ENCODE data around the gene HFE. TPM values are rescaled to one million over a fixed set of nuclear protein-coding genes. Genes with fewer than 3 reads are reported as not detected.
"Not testable (repeated sequence)": the region's sequence is repeated elsewhere in the genome, so short reads cannot be mapped to it uniquely, and the experiment has no call there.

Gene HFE
- total RNA-seq, 4 donors from 2014 or later, result 2.1 to 4.2 (median 3.6) TPM

DNA sequence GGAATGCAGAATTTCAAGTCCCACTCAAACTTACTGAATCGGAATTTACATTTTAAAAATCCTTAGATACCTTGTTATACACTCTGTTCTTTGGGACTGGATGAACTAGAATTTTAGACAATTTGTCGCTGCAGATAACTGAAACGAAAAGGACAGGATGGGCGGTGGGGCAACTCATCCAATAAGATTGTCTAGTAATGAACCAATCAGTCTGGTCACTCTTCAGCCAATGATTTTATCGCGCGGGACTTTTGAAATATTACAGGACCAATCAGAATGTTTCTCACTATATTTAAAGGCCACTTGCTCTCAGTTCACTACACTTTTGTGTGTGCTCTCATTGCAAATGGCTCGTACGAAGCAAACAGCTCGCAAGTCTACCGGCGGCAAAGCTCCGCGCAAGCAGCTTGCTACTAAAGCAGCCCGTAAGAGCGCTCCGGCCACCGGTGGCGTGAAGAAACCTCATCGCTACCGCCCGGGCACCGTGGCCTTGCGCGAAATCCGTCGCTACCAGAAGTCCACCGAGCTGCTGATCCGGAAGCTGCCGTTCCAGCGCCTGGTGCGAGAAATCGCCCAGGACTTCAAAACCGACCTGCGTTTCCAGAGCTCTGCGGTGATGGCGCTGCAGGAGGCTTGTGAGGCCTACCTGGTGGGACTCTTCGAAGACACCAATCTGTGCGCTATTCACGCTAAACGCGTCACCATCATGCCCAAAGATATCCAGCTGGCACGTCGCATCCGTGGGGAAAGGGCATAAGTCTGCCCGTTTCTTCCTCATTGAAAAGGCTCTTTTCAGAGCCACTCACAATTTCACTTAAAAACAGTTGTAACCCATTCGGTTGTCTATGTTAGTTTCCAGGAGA, 41.9 kb upstream of the HFE start:
- DNase-seq (ENCODE audit: low spot score in 2 of 2), result peak in 1 of 2 donors; percentile 86
- no peaks in the 10 kb centered on the region for H3K27me3 ChIP-seq
- no peaks in the 10 kb centered on the region for H3K9me3 ChIP-seq
- H3K4me1 ChIP-seq, result peaks cover 15% of the 10 kb centered on the region
- peak overlapping the region; percentile 55 for H3K4me3 ChIP-seq
- H3K27ac ChIP-seq, result peak overlapping the region; percentile 85
- no peaks in the 10 kb centered on the region for H3K36me3 ChIP-seq
- peak in 1 of 2 donors; percentile 29 for TF ChIP-seq POLR2A (IDR thresholded peaks at IDR 0.05)
- TF ChIP-seq EP300 (IDR thresholded peaks at IDR 0.05), result no peak
- TF ChIP-seq, protein P1, sequence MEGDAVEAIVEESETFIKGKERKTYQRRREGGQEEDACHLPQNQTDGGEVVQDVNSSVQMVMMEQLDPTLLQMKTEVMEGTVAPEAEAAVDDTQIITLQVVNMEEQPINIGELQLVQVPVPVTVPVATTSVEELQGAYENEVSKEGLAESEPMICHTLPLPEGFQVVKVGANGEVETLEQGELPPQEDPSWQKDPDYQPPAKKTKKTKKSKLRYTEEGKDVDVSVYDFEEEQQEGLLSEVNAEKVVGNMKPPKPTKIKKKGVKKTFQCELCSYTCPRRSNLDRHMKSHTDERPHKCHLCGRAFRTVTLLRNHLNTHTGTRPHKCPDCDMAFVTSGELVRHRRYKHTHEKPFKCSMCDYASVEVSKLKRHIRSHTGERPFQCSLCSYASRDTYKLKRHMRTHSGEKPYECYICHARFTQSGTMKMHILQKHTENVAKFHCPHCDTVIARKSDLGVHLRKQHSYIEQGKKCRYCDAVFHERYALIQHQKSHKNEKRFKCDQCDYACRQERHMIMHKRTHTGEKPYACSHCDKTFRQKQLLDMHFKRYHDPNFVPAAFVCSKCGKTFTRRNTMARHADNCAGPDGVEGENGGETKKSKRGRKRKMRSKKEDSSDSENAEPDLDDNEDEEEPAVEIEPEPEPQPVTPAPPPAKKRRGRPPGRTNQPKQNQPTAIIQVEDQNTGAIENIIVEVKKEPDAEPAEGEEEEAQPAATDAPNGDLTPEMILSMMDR (IDR thresholded peaks at IDR 0.05), result no peak
- TF ChIP-seq POLR2AphosphoS5 (IDR thresholded peaks at IDR 0.05), result peak in 2 of 3 donors; percentile 4 to 16
- WGBS, result 2% methylated on average over 37 of the region's 47 CpGs

DNA sequence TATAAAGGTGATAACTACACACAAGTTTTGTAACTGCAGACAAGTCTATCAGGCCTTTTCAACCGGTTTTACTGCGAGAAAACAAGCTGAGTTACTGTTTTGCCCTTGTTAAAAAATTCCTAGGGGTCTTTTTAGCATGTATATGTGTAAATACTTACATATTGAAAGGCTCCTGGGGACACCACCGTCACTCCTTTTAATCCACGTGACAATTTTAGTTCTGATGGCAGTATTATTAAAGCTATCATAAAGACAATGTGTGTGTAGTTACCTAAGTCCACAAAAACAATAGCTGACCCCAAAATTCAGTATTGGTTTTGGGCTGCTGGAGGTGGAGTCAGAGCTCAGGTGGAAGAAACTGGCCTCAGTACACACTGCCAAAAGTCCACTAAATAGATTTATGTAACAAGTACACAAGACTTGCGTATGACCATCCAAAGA, 41.3 kb upstream of the HFE start:
- Histone ChIP-seq H3K27ac (no peak overlapping the region), H3K36me3 (no peaks in the 10 kb centered on the region), H3K9me3 (no peaks in the 10 kb centered on the region), H3K4me3 (peak overlapping the region; percentile 55), H3K4me1 (peaks cover 15% of the 10 kb centered on the region), H3K27me3 (no peaks in the 10 kb centered on the region)
- no peak for DNase-seq (ENCODE audit: low spot score in 2 of 2)
- no peak for TF ChIP-seq POLR2A (IDR thresholded peaks at IDR 0.05)
- 41% methylated on average over 5 of the region's 5 CpGs for WGBS

DNA sequence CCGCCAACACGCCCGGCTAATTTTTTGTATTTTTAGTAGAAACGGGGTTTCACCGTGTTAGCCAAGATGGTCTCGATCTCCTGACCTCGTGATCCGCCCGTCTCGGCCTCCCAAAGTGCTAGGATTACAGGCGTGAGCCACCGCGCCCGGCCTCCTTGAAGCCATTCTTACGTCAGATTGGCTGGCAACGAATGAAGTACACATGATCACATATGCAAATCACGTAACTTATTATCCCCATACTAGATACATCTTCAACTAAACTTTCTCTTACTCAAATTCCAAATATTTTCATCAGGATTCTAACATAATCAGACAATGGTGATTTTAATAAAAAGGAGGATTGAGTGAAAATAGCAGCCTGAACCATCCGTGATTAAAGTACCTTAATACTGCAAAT, 39.9 kb upstream of the HFE start:
- H3K27me3 ChIP-seq; H3K27ac ChIP-seq; H3K4me3 ChIP-seq; H3K36me3 ChIP-seq; H3K9me3 ChIP-seq; DNase-seq (ENCODE audit: low spot score in 2 of 2): not testable (repeated sequence)
- WGBS, result 96% methylated on average over 16 of the region's 18 CpGs
- peaks cover 15% of the 10 kb centered on the region for H3K4me1 ChIP-seq

DNA sequence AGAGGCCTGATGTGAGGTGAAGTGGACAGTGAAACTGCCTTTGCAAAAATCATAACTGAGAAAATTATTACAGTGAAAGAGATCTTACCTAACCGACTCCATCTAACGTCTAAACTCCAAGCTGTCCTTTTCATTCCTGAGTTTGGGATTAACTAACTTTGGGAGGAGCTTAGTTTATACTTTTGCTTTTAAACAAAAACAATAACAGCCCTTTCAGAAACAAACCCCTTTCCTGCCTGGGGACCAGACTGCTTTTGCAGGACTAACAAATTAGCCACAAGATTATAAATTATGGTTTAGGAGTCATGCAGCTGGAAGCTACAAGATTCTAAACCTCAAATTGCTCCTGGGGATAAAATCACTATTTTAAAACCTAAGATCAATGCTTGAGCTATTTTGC, 38.6 kb upstream of the HFE start:
- no peak overlapping the region for H3K27ac ChIP-seq
- DNase-seq (ENCODE audit: low spot score in 2 of 2), result no peak
- H3K27me3 ChIP-seq, result no peaks in the 10 kb centered on the region
- no peaks in the 10 kb centered on the region for H3K36me3 ChIP-seq
- TF ChIP-seq, protein P1 (IDR thresholded peaks at IDR 0.05), result no peak
- TF ChIP-seq POLR2A (IDR thresholded peaks at IDR 0.05) (no peak), POLR2AphosphoS5 (IDR thresholded peaks at IDR 0.05) (no peak), EP300 (IDR thresholded peaks at IDR 0.05) (no peak)
- no peaks in the 10 kb centered on the region for H3K9me3 ChIP-seq
- H3K4me1 ChIP-seq, result peaks cover 10% of the 10 kb centered on the region
- WGBS, result 90% methylated on average over 2 of the region's 2 CpGs
- no peak overlapping the region for H3K4me3 ChIP-seq

DNA sequence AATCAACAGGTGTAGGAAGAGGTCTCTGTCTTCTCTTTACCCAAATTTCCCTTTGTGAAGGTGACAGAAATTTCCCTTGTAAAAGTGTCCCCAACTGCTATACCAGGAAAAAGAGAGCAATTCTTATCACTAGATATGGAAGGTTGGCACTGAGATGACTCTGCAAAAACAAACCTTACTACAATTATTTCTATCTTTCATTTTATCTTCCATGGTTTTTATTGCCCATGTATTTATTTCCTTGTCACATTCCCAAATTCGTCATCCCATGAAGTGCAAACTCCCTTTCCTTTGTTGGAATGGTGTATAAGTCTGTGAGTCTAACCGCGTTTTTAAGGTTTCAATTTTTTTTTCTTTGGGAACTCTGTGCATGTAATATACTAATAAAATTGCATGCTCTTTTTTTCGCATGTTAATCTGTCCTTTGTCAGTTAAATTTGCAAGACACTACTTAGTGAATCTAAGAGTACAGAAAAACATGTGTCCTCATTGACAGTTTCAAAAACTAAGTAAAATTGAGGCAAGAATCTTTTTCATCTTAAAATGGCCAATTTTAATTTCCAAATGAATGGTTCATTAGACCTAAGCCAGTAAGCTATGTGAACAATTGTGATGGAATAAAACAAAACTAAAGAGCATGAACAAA, 35.4 kb upstream of the HFE start:
- H3K4me1 ChIP-seq, result peaks cover 16% of the 10 kb centered on the region
- no peak for DNase-seq (ENCODE audit: low spot score in 2 of 2)
- no peak overlapping the region for H3K4me3 ChIP-seq
- H3K27ac ChIP-seq, result no peak overlapping the region
- H3K27me3 ChIP-seq, result no peaks in the 10 kb centered on the region
- WGBS, result 97% methylated on average over 4 of the region's 4 CpGs
- no peaks in the 10 kb centered on the region for H3K36me3 ChIP-seq
- TF ChIP-seq, protein P1 (IDR thresholded peaks at IDR 0.05), result no peak
- no peak for TF ChIP-seq POLR2A (IDR thresholded peaks at IDR 0.05)
- TF ChIP-seq POLR2AphosphoS5 (IDR thresholded peaks at IDR 0.05), result no peak
- no peak for TF ChIP-seq EP300 (IDR thresholded peaks at IDR 0.05)
- H3K9me3 ChIP-seq, result no peaks in the 10 kb centered on the region

DNA sequence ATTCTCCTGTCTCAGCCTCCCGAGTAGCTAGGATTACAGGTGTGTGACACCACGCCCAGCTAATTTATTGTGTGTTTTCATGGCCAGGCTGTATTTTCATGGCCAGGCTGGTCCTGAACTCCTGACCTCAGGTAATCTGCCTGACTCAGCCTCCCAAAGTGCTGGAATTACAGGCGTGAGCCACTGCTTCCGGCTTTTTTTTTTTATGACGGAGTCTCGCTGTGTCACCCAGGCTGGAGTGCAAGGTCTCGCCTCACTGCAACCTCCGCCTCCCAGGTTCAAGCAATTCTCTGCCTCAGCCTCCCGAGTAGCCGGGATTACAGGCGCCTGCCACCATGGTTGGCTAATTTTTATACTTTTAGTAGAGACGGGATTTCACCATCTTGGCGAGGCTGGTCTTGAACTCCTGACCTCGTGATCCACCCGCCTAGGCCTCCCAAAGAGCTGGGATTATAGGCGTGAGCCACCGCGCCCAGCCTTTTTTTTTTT, 34.4 kb upstream of the HFE start:
- H3K27ac ChIP-seq; H3K4me3 ChIP-seq; H3K36me3 ChIP-seq; DNase-seq (ENCODE audit: low spot score in 2 of 2); H3K27me3 ChIP-seq; H3K9me3 ChIP-seq: not testable (repeated sequence)
- 97% methylated on average over 18 of the region's 18 CpGs for WGBS
- peaks cover 22% of the 10 kb centered on the region for H3K4me1 ChIP-seq

Measured in suprapubic skin (tissue), 4 donors.